Adipose tissue (tissue), 3 donors: Measurements from ENCODE around the gene NEUROD2. TPM values are rescaled to one million over a fixed set of nuclear protein-coding genes. Genes with fewer than 3 reads are reported as not detected.
"Not testable (repeated sequence)": the region's sequence is repeated elsewhere in the genome, so short reads cannot be mapped to it uniquely, and the experiment has no call there.

Experiments used
- H3K27ac ChIP-seq: one replicate; pipeline ENCODE4 v1.5.1; 2013; ENCODE audit warnings: low read depth, low read length
- WGBS, 3 donors: extraction: QIAGEN DNeasy Blood & Tissue Kit; methylation state at CpG; one replicate each; pipeline ENCODE4 v1.1.7; 2013; 5-methylcytosine and 5-hydroxymethylcytosine counted together
- polyA plus RNA-seq, 3 donors: library from polyadenylated mRNA; stranded (reverse); fragments of 200-250 nt; gene quantifications; one replicate each; pipeline ENCODE4 v1.2.3, GENCODE V29; 2013
- donor health status: healthy with polysubstance abuse.
- donor health status: Bipolar disorder and iron deficiency.
- donor health status: healthy.

Gene NEUROD2
- polyA plus RNA-seq, 3 donors = 0.01 to 0.22 TPM; not detected in 1

GRCh38 chr17:39596543-39597267 lies 11.0 kb downstream of the NEUROD2 start:
- WGBS, 3 donors = 4 to 5% (median 5%) methylated on average over 36 to 47 of the region's 47 CpGs
- H3K27ac ChIP-seq = no peak overlapping the region

GRCh38 chr17:39595928-39596510 lies 11.7 kb downstream of the NEUROD2 start:
- WGBS, 3 donors = 17 to 25% (median 21%) methylated on average over 11 of the region's 11 CpGs

DNA sequence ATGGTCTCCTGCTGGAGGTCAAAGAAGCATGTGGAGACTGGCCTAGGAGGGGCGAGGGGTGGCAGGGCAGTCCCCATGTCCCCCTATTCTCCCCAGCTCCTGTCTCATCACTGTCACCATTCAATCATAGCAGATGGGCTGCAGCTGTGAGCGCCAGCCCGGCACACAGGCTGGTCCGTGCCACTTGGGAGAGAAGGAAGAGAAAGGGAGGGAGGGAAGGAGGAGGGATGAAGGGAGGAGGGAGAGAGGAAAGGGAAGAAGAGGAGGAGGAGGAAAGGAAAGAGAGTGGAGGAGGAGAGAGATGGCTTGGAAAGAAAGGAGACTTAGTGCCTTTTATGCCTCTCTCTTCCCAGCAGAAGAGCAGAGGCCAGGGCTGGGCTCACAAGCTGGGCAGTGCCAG lies 12.4 kb downstream of the NEUROD2 start:
- WGBS, 3 donors = 21 to 29% (median 25%) methylated on average over 4 of the region's 4 CpGs
- no peak overlapping the region for H3K27ac ChIP-seq

More at GRCh38 chr17:39595928-39596510, 11.7 kb downstream of the NEUROD2 start:
- no peak overlapping the region for H3K27ac ChIP-seq

GRCh38 chr17:39593371-39593770 lies 14.3 kb downstream of the NEUROD2 start:
- no peak overlapping the region for H3K27ac ChIP-seq
- WGBS, 3 donors = 73 to 90% (median 74%) methylated on average over 2 of the region's 2 CpGs

DNA sequence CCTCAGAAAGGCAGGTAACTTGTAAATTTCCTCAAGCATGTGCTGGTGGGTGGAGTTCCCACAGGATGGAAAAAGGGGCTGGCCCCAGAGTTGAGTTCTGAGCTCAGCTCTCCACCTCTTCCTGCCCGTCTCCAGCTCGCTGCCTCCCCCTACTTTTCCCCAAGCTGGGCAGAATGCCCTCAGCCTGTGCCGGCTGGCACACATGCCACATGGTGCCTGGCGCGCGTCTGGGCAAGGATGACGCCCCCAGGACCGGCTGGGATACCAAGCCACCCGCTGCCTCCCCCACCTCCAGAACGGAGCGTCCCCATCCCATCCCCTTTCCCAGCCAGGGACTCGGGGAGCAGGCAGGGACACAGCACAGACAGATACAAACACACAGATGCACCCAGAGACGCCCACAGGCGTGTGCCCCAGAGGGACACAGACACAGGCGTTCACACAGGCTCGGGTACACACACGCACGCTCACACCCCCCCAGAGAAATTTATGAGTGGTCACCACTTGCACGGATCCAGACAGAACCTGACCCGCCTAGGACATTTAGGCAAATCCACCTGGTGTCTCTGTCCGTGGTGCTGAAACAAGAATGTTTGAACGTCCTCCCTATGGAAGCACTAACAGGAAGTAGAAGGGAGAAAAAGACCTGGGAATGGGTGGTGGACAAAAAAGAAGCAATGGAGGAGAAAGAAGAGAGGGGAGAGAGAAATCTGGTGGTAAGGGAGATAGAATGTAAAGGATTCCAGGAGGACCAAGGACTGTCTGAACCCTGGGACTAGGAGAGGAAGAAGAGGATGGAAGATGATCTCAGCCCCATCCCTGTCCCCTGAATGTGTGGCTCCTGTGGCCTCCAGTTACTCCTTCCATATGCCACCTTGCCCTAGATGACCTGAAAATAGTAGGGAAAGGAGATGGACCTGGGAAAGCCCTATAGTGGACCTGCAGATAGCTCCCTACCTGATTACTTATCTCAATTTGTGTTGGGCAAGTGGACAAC lies 15.5 kb downstream of the NEUROD2 start:
- 3 to 6% (median 5%) methylated on average over 22 of the region's 22 CpGs for WGBS, 3 donors
- H3K27ac ChIP-seq = no peak overlapping the region

GRCh38 chr17:39590180-39590579 lies 17.5 kb downstream of the NEUROD2 start:
- 63 to 67% (median 64%) methylated on average over 2 of the region's 2 CpGs for WGBS, 3 donors
- H3K27ac ChIP-seq = not testable (repeated sequence)

GRCh38 chr17:39582658-39583057 lies 25.1 kb downstream of the NEUROD2 start:
- WGBS, 3 donors = 34 to 61% (median 51%) methylated on average over 2 of the region's 2 CpGs
- no peak overlapping the region for H3K27ac ChIP-seq

DNA sequence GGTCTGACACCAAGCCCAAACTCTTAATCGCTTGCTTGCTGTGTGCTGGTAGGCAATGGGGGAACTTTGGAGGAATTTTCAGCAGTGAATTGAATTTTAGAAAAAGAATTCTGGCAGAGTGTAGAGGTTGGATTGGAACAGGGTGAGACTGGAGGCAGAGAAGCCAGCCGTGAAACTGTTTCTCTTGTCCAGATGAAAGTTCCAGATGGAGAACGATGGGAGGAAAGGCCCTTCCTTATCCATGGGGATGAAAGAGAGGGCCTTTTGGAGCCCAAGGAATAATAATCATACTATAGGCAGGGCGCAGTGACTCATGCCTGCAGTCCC lies 26.0 kb downstream of the NEUROD2 start:
- no peak overlapping the region for H3K27ac ChIP-seq
- WGBS, 3 donors = 80 to 89% (median 86%) methylated on average over 4 of the region's 4 CpGs

DNA sequence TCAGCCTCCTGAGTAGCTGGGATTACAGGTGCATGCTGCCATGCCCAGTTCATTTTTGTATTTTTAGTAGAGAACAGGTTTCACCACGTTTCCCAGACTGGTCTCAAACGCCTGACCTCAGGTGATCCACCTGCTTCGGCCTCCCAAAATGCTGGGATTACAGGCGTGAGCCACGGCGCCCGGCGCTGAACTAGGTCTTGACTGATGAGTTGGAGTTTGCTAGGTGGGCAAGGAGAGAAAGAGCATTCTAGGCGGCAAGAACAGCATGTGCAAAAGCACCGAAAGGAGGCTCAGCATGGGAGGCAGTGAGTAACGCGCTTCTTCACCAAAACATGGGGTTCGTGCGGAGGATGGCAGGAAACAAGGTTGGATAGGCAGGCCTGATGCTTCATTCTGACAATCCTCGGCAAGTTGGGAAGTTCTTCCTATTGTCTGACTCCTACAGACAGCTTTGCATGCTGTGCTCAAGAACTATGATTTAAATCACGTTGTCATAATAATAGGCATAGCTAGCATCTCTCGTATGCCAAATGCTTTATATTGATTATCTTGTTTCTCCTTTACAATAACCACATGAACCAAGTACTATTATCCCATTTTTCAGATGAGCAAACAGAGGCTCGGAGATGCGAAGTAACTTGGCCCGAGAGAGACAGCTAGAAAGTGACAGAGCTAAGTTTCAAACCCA lies 26.5 kb downstream of the NEUROD2 start:
- WGBS, 3 donors = 89 to 96% (median 91%) methylated on average over 20 of the region's 20 CpGs
- H3K27ac ChIP-seq = no peak overlapping the region

DNA sequence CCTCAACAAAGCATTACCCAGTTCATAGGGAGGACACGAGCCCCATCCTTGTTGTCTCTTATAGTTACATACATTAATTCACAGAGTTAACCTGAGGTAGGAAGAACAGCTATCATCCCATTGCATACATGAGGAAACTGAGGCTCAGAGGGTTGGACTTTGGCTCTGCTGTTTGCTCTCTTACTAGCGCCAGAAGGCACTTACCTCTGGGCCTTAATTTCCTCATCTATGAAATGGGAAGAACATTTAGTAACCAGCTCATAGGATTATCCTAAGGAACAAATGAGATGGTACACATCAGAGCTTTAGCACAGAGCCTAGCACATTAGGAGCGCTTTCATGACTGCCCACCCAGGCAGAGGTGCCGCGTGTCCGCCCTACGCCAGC lies 27.6 kb downstream of the NEUROD2 start:
- 88 to 92% (median 89%) methylated on average over 7 of the region's 7 CpGs for WGBS, 3 donors
- H3K27ac ChIP-seq = no peak overlapping the region

- 32 to 60% (median 59%) methylated on average over 8 of the region's 8 CpGs for WGBS, 3 donors
Observed at GRCh38 chr17:39579318-39580081, 28.2 kb downstream of the NEUROD2 start.

GRCh38 chr17:39578272-39578671 lies 29.4 kb downstream of the NEUROD2 start:
- WGBS, 3 donors = 88 to 95% (median 89%) methylated on average over 2 of the region's 2 CpGs

More at GRCh38 chr17:39579318-39580081, 28.2 kb downstream of the NEUROD2 start:
- H3K27ac ChIP-seq = no peak overlapping the region

GRCh38 chr17:39576187-39576586 lies 31.5 kb downstream of the NEUROD2 start:
- H3K27ac ChIP-seq = no peak overlapping the region
- WGBS, 3 donors = 48 to 52% (median 49%) methylated on average over 7 of the region's 7 CpGs

More at GRCh38 chr17:39578272-39578671, 29.4 kb downstream of the NEUROD2 start:
- no peak overlapping the region for H3K27ac ChIP-seq

GRCh38 chr17:39573447-39574298 lies 34.0 kb downstream of the NEUROD2 start:
- WGBS, 3 donors = 2 to 5% (median 3%) methylated on average over 59 to 66 of the region's 66 CpGs
- H3K27ac ChIP-seq = no peak overlapping the region

- 92 to 93% (median 92%) methylated on average over 2 of the region's 2 CpGs for WGBS, 3 donors
- H3K27ac ChIP-seq = no peak overlapping the region
Observed at GRCh38 chr17:39572121-39572520, 35.6 kb downstream of the NEUROD2 start.

GRCh38 chr17:39569126-39569525 lies 38.6 kb downstream of the NEUROD2 start:
- H3K27ac ChIP-seq = no peak overlapping the region
- WGBS, 3 donors = 32 to 86% (median 33%) methylated on average over 1 of the region's 1 CpG

- WGBS, 3 donors = 83 to 88% (median 86%) methylated on average over 9 of the region's 9 CpGs
- H3K27ac ChIP-seq = no peak overlapping the region
Observed at GRCh38 chr17:39568702-39569101, 39.0 kb downstream of the NEUROD2 start.
